Measurements from ENCODE around the gene METAP1. TPM values are rescaled to one million over a fixed set of nuclear protein-coding genes. Genes with fewer than 3 reads are reported as not detected.

Gene METAP1
- total and polyA plus RNA-seq, 2 of the 8 experiments (the other 6 are each of a cell fraction or from before 2014, with no cell fraction given), result 50.6 to 85.2 TPM

DNA sequence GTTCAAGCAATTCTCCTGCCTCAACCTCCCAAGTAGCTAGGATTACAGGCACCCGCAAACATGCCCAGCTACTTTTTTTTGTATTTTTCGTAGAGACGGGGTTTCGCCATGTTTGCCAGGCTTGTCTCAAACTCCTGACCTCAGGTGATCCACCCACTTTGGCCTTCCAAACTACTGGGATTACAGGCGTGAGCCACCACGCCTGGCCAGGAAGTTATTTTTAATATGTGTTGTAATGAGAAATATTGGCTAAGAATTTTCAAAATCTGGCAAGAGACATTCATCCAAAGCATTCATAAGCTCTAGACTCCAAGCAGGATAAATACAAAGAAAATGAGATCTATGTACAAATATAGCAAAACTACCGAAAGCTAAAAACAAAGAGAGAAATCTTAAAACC, 18.0 kb upstream of the METAP1 start (continued):
- no peak for TF ChIP-seq MAFK (IDR thresholded peaks at IDR 0.05; ENCODE audit: low read depth, low read length)
